Measurements from ENCODE around the gene CAMK2N2. TPM values are rescaled to one million over a fixed set of nuclear protein-coding genes. Genes with fewer than 3 reads are reported as not detected.
A peak's percentile ranks its signal among the peaks of the same experiment; 100 is the strongest.

CAMK2N2 gene
- total and polyA plus RNA-seq, 9 of the 15 experiments (the other 6 are each of a cell fraction or from before 2014, with no cell fraction given), result 0.08 to 0.22 (median 0.11) TPM; not detected in 5

DNA sequence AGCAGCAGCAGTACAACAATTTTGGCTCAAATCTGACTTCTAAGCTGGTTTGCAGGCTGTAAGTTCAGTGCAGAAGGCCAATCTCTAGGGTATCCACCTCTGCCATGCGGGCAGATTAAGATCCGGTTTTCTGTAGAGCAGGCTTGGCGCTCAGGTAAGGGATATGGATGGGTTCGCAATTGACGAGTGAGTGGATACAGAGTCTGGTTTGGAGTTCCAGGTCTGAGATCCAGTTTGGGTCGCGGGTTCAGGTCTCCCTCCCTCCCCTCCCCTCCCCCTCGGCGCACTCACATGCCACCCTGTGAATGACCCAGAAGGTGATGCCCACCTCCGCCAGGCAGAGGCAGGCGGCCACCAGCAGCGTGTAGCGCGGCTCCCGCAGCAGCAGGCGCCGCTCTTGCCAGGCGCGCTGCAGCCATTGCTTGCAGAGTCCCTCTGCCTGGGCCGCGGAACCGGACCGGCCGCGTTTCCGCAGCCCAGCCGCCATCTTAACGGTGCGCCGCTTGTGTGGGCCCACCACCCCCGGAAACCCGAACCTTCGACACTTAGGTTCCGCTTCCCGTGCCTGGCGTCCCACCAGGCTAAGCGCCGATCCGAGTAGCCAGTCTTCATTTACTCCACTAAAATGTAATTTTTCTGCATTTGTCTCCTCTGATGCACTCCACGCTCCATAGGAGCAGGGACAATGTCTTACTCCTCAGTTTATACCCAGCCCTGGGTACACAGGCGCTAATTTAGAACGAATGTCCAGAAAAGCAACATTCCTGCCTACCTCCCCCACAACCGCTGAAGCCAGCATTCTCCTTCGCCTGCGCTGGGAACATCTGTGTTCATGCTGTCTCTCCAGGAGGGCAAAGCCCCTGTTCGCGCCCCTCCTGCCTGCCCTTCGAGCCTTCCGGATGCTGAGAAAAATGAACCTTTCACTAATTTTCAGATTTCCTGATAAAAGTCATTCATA lies 12.6 kb downstream of the CAMK2N2 start, which contains the start of gene ALG3 (continued):
- TF ChIP-seq YBX1 (IDR thresholded peaks at IDR 0.05) (no peak), KLF1 (tag; IDR thresholded peaks at IDR 0.05) (peak; percentile 65; the same call in 1 of the 2 replicates), SIRT6 (IDR thresholded peaks at IDR 0.05; ENCODE audit: low read depth, low read length) (no peak), LCOR (CRISPR knock-in tag; IDR thresholded peaks at IDR 0.05) (no peak; the same call in 1 of the 2 replicates), DMBX1 (CRISPR knock-in tag; IDR thresholded peaks at IDR 0.05; ENCODE audit: borderline replicate concordance) (peak; percentile 50; the same call in 1 of the 2 replicates), MCM2 (IDR thresholded peaks at IDR 0.05; ENCODE audit: low read depth) (no peak), ZNF184 (CRISPR knock-in tag; IDR thresholded peaks at IDR 0.05) (no peak), ETV1 (tag; conservative IDR thresholded peaks at IDR 0.05; ENCODE audit: low read depth) (peak; percentile 72), ARHGAP35 (IDR thresholded peaks at IDR 0.05; ENCODE audit: partially characterized antibody) (no peak), SMARCA5 (IDR thresholded peaks at IDR 0.05) (no peak), ZNF586 (CRISPR knock-in tag; conservative IDR thresholded peaks at IDR 0.05) (no peak), NFE2L1 (tag; IDR thresholded peaks at IDR 0.05; ENCODE audit: borderline replicate concordance, low read depth) (no peak), NEUROD1 (IDR thresholded peaks at IDR 0.05; ENCODE audit: borderline replicate concordance, low read depth, low read length, partially characterized antibody) (peak; percentile 89), CEBPG (CRISPR knock-in tag; IDR thresholded peaks at IDR 0.05) (no peak), CEBPG (tag; conservative IDR thresholded peaks at IDR 0.05 in 1 of 2, IDR thresholded peaks at IDR 0.05 in 1 of 2) (no peak), TARDBP (IDR thresholded peaks at IDR 0.05) (no peak), TRIM24 (IDR thresholded peaks at IDR 0.05) (peak in 1 of 2 experiments; percentile 92; a peak in 2 of 4 replicates), BACH1 (tag; IDR thresholded peaks at IDR 0.05) (no peak), ZNF3 (CRISPR knock-in tag; IDR thresholded peaks at IDR 0.05) (no peak)
- TF ChIP-seq, protein P1, sequence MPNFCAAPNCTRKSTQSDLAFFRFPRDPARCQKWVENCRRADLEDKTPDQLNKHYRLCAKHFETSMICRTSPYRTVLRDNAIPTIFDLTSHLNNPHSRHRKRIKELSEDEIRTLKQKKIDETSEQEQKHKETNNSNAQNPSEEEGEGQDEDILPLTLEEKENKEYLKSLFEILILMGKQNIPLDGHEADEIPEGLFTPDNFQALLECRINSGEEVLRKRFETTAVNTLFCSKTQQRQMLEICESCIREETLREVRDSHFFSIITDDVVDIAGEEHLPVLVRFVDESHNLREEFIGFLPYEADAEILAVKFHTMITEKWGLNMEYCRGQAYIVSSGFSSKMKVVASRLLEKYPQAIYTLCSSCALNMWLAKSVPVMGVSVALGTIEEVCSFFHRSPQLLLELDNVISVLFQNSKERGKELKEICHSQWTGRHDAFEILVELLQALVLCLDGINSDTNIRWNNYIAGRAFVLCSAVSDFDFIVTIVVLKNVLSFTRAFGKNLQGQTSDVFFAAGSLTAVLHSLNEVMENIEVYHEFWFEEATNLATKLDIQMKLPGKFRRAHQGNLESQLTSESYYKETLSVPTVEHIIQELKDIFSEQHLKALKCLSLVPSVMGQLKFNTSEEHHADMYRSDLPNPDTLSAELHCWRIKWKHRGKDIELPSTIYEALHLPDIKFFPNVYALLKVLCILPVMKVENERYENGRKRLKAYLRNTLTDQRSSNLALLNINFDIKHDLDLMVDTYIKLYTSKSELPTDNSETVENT (CRISPR knock-in tag; IDR thresholded peaks at IDR 0.05), result peak; percentile 65; the same call in 1 of the 2 replicates
- TF ChIP-seq, protein P2, sequence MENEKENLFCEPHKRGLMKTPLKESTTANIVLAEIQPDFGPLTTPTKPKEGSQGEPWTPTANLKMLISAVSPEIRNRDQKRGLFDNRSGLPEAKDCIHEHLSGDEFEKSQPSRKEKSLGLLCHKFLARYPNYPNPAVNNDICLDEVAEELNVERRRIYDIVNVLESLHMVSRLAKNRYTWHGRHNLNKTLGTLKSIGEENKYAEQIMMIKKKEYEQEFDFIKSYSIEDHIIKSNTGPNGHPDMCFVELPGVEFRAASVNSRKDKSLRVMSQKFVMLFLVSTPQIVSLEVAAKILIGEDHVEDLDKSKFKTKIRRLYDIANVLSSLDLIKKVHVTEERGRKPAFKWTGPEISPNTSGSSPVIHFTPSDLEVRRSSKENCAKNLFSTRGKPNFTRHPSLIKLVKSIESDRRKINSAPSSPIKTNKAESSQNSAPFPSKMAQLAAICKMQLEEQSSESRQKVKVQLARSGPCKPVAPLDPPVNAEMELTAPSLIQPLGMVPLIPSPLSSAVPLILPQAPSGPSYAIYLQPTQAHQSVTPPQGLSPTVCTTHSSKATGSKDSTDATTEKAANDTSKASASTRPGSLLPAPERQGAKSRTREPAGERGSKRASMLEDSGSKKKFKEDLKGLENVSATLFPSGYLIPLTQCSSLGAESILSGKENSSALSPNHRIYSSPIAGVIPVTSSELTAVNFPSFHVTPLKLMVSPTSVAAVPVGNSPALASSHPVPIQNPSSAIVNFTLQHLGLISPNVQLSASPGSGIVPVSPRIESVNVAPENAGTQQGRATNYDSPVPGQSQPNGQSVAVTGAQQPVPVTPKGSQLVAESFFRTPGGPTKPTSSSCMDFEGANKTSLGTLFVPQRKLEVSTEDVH (IDR thresholded peaks at IDR 0.05; ENCODE audit: low read depth, partially characterized antibody), result peak; percentile 44
- TF ChIP-seq, protein P3, sequence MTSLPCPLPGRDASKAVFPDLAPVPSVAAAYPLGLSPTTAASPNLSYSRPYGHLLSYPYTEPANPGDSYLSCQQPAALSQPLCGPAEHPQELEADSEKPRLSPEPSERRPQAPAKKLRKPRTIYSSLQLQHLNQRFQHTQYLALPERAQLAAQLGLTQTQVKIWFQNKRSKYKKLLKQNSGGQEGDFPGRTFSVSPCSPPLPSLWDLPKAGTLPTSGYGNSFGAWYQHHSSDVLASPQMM (CRISPR knock-in tag; IDR thresholded peaks at IDR 0.05), result no peak

All from K562 (cell line).